NCI-H2171 (cell line): ENCODE measurements around the gene DNAH7.
"Not testable (repeated sequence)": the region's sequence is repeated elsewhere in the genome, so short reads cannot be mapped to it uniquely, and the experiment has no call there.

Experiments
- DNase-seq: peaks from one replicate; lab custom pipeline; 2025; lab: John Stamatoyannopoulos, UW

The DNAH7 gene

DNA sequence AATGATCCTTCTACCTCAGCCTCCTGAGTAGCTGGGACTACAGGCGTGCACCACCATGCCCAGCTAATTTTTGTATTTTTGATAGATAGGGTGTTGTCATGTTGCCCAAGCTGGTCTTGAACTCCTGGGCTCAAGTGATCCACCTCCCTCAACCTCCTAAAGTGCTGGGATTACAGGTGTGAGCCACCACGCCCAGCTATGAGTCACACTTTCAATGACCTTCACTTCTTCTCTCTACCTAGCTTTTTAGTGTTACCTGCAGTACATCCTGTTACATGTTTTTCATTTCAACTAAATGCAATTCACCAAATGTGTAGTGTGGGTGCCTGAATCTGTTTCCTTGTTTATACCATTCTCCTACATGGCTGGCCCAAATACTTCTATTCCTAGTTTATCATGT lies 347.6 kb downstream of the DNAH7 start:
- no peak for DNase-seq

DNA sequence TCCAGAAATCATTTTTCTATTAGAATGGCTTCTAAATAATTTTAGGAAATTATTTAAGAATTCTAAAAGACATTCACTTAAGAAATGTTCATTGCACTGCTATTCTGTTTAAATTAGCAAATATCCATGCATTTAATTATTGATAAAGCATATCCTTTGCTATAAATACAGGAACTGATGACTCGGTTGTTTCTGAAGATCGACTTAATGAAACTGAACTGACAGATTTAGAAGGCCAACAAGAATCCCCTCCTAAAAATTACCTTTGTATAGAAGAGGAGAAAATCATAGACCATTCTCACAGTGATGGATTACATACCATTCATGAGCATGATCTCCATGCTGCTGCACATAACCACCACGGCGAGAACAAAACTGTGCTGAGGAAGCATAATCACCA lies 352.2 kb downstream of the DNAH7 start:
- DNase-seq: no peak

DNA sequence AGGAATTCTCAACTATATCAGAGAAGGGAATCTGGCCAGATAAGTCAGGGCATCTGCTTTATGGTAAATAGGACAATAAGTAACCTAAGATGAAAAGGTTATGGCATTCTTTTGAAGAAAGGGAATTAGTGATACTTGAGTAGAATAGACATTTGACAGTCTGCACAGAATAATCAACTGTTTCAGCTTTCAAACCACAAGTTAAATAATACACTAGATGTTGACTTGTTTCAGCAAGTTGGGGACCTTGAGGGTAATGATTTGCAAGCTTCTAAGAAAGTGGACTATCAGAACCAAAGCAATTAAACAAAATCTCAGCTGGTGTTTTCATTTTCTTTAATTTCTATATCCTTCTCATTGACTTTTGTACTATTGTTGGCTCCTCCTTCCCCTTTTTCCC lies 357.2 kb downstream of the DNAH7 start:
- no peak for DNase-seq

DNA sequence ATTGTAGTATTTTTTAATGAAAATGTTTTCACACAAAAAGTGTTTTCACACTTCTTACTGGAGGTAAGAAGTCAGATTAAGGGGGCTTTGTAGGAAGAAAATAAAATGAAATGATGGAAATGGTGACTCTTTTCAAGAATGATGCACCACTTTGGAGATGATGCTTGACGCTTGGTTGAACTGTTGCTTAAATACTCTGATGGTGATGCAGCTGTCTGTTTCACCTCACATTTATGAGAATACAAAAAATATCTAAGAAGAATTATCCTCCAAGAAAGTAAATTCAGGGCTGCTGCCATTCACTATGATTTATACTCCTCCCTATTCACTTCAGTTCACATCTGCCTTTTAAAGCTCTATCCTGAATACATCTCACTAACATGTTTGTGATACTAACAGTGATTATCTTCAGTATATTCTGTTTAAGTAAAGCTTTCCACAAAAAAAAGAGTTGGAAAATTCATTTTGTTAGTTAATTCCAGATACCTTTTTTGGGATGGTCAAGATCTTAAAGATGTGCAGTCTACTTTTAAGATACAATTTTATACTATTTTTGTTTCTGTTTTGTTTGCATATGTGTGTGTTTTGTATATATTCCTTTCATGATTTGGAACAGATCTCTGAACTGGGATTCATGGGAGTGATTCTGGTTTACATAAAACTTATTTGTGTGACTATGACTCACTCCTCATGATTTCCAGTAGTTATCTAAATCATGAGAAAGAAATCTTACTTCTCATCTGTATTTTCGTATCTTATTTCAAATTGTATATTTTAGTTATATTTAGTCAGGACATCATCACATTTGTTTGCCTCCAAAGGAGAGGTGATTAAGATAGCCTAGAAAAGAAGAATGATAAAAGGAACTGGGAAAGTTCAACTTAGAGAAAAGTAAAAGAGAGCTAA lies 358.5 kb downstream of the DNAH7 start:
- no peak for DNase-seq

DNA sequence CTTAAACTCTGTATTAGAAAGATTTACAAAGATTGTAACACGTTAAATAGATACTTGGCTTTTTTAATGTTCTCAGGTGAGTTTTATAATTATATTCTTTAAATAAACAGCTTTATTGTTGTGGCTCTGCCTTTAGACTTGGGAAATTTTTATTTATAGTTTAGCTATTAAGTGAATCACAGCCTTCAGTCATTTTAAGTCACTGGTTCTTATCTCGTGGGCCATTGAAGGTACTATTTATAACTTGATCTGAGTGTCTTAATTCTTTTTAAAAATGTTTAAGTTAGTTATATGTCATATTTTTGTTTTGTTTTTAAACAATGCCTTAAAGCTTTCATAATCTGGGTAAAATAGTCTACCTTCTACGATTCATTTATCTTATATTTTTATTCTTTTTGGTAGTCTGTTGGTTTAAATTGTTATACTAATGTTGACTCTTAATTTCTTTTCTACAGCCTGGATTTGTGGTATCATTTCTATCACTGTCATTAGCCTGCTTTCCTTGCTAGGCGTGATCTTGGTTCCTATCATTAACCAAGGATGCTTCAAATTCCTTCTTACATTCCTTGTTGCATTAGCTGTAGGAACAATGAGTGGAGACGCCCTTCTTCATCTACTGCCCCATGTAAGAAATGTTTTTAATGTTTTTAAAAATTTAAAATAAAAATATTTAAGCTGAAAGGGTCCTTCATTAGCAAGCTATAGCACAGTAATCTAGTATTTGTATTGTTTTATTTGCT lies 362.3 kb downstream of the DNAH7 start:
- no peak for DNase-seq

DNA sequence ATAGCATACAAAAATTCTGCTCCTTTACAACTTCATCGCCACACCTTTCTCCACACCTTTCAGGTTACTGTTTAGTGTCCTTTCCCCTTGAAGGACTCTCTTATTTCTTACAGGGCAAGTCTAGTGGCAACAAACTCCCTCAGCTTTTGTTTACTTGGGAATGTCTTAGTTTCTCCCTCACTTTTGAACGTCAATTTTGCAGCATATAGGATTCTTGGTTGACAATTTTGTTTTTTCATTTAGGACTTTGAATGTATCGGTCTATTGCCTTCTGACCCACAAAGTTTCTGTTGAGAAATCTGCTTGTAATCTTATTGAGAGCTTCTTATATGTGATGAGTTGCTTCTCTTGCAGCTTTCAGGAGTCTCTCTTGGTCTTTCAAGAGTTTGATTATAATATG lies 368.2 kb downstream of the DNAH7 start:
- no peak for DNase-seq

DNA sequence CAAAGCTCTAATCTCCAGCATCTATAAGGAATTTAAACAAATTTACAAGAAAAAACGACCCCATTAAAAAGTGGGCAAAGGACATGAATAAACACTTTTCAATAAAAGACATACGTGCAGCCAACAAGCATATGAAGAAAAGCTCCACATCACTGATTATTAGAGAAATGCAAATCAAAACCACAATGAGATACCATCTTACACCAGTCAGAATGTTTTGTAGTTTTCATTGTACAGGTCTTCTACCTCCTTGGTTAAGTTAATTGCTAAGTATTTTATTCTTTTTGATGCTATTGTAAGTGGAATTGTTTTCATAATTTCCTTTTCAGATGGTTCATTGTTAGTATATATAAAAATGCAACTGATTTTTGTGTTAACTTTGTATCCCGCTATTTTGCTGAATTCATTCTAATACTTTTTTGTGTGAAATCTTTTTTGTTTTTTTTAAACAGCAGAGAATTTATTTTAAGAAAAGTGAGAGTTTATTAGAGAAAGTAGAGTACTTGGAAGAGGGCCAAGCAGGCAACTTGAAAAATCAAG lies 370.9 kb downstream of the DNAH7 start:
- DNase-seq: no peak

DNA sequence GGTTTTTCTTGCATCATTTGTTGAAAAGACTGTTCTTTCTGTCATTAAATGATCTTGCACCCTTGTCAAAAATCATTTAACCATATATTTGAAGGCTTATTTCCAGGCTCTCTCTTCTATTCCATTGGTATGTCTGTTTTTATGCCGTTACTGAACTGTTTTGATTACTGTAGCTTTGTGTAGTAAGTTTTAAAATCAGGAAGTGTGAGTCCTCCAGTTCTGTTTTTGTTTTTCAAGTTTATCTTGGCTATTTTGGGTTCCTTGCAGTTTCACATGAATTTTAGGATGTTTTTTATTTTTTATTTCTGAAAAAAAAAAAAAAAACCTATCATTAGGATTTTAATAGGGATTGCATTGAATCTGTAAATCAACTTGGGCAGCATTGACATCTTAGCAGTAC lies 372.6 kb downstream of the DNAH7 start:
- DNase-seq: no peak

DNA sequence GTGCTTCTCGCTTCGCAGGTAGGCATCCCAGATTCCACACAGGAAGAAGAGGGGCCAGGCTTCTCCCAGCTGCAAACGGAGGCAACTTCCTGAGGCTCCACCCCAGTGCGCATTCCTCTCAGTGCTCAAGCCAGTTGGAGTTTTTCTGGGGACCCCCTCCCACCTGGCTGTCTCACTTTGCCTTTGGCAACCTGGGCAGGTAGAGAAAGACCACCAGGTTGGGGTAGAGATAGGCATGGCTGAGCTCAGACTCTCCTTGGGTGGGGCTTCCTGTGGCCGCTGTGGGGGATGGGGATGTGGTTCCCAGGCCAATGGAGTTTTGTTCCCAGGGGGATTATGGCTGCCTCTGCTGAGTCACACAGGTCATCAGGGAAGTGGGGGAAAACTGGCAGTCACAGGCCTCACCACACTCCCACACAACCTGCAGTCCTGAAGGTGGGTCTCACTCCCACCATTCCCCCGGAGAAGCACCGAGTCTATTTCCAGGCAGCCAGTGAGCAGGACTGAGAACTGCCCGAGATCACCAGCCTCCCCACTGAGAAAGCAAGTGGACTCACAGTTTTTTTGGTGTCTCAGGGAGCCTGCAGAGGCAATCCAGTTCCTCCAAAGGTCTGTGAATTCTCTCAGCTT lies 373.5 kb downstream of the DNAH7 start:
- no peak for DNase-seq

DNA sequence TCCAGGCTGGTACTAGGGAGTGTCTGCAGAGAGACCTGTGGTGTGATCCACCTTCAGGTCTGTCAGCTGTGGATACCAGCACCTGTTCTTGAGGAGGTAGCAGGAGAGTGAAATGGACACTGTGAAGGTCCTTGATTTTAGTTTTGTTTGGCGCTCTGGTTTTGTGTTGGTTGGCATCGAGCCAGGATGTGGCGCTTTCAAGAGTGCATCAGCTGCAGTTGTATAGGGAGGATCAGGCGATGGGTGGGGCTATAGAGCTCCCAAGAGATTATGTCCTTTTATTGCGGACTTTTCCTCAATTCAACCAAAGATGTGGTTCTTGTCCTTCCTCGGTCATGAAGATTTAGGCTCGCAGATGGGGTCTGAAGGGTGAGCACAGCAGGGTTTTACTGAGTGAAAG lies 374.1 kb downstream of the DNAH7 start:
- DNase-seq: no peak

DNA sequence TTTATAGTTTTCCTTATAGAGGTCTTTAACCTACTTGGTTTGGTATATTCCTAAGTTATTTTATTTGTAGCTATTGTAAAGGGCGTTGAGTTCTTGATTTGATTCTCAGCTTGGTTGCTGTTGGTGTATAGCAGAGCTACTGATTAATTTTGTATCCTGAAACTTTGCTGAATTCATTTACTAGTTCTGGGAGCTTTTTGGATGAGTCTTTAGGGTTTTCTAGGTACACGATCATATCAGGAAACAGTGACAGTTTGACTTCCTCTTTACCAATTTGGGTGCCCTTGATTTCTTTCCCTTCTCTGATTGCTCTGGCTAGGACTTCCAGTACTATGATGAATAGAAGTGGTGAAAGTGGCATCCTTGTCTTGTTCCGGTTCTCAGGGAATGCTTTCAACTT lies 376.1 kb downstream of the DNAH7 start:
- not testable (repeated sequence) for DNase-seq
